Fibroblast of lung (primary cell): ENCODE data around the gene RGS3. TPM values are rescaled to one million over a fixed set of nuclear protein-coding genes. Genes with fewer than 3 reads are reported as not detected.
"Not testable (repeated sequence)": the region's sequence is repeated elsewhere in the genome, so short reads cannot be mapped to it uniquely, and the experiment has no call there.

Experiments used
- DNase-seq, 2 donors: peaks; one replicate each; pipeline versions ENCODE4 v3.0.0 to v3.0.0-alpha.2; 2010; ENCODE audit warnings: low read depth in 2 of 2
- H2AFZ ChIP-seq: 2 replicates; pipeline ENCODE4 v1.5.1; 2012; ENCODE audit warnings: low read length, control low read depth, inconsistent platforms
- H3K27ac ChIP-seq: 2 replicates; pipeline ENCODE4 v1.5.1; 2011; ENCODE audit warnings: low read length, control low read depth; ENCODE audit not compliant: insufficient read depth
- H3K27me3 ChIP-seq: 2 replicates; pipeline ENCODE4 v1.5.1; 2011; ENCODE audit warnings: mild to moderate bottlenecking, low read length; ENCODE audit not compliant: control insufficient read depth, insufficient read depth
- H3K36me3 ChIP-seq: 2 replicates; pipeline ENCODE4 v1.5.1; 2011; ENCODE audit warnings: low read length; ENCODE audit not compliant: control insufficient read depth, insufficient read depth
- H3K4me1 ChIP-seq: 2 replicates; pipeline ENCODE4 v1.5.1; 2011; ENCODE audit warnings: low read length; ENCODE audit not compliant: control insufficient read depth, insufficient read depth; ENCODE audit errors: extremely low read depth
- H3K4me2 ChIP-seq: 2 replicates; pipeline ENCODE4 v1.5.1; 2011; ENCODE audit warnings: low read length, control low read depth; ENCODE audit not compliant: insufficient read depth; ENCODE audit errors: extremely low read depth
- H3K4me3 ChIP-seq, 4 experiments: fragments of 200-600 bp in 1 of 4; sonication (generic) in 1 of 4; replicated peaks in 1 of 4; 2 replicates each; pipeline ENCODE4 v1.5.1; 2011 to 2016; ENCODE audit warnings: low read length in 4 of 4, low read depth in 3 of 4, mild to moderate bottlenecking in 3 of 4, control low read depth in 2 of 4, inconsistent platforms in 1 of 4, mixed read lengths in 1 of 4; ENCODE audit not compliant: insufficient read depth in 1 of 4; ENCODE audit errors: control extremely low read depth in 1 of 4
- H3K79me2 ChIP-seq: 2 replicates; pipeline ENCODE4 v1.5.1; 2012; ENCODE audit warnings: mild to moderate bottlenecking, low read length, inconsistent platforms; ENCODE audit not compliant: control insufficient read depth, insufficient read depth
- H3K9ac ChIP-seq: 2 replicates; pipeline ENCODE4 v1.5.1; 2011; ENCODE audit warnings: mild to moderate bottlenecking, low read length, control low read depth; ENCODE audit not compliant: insufficient read depth
- H3K9me3 ChIP-seq: 2 replicates; pipeline ENCODE4 v1.5.1; 2012; ENCODE audit warnings: low read depth, low read length; ENCODE audit not compliant: control insufficient read depth, insufficient read depth
- H4K20me1 ChIP-seq: 2 replicates; pipeline ENCODE4 v1.5.1; 2011; ENCODE audit warnings: low read length; ENCODE audit not compliant: control insufficient read depth, insufficient read depth; ENCODE audit errors: extremely low read depth
- CTCF ChIP-seq, 2 donors: IDR thresholded peaks in 1 of 2; conservative IDR thresholded peaks in 1 of 2; 1 replicate in 1 of 2; 2 replicates in 1 of 2; pipeline ENCODE4 v1.5.1; 2011 to 2012; ENCODE audit warnings: low read length in 2 of 2, control low read depth in 1 of 2, inconsistent platforms in 1 of 2, low read depth in 1 of 2, mild to moderate bottlenecking in 1 of 2
- EZH2 ChIP-seq: IDR thresholded peaks from 2 replicates; pipeline ENCODE4 v1.5.1; 2012; ENCODE audit warnings: low read length, control low read depth, mild to moderate bottlenecking; ENCODE audit errors: missing control alignments
- polyA plus RNA-seq, 2 donors: library from polyadenylated mRNA; depleted of rRNA in 1 of 2; stranded (reverse) in 1 of 2; unstranded in 1 of 2; fragments of >200 nt; gene quantifications; 2 replicates each; pipeline ENCODE4 v1.2.1, GENCODE V29; 2011 to 2012; ENCODE audit warnings: missing spikeins in 1 of 2
- total RNA-seq: library from RNA; depleted of rRNA; stranded (reverse); fragments of >200 nt; gene quantifications from 2 replicates; pipeline ENCODE4 v1.2.1, GENCODE V29; 2014

Gene RGS3
- total and polyA plus RNA-seq, 2 donors (not counting 1 experiment from before 2014, with no cell fraction given), result 48.1 to 74.3 TPM

GRCh38 chr9:113436728-113437515, 26.6 kb upstream of the RGS3 start:
- no peaks in the 10 kb centered on the region for H3K9me3 ChIP-seq
- no peaks in the 10 kb centered on the region for H3K36me3 ChIP-seq
- H4K20me1 ChIP-seq, result no peaks in the 10 kb centered on the region
- no peaks in the 10 kb centered on the region for H3K79me2 ChIP-seq
- H3K9ac ChIP-seq, result no peak overlapping the region
- H3K27ac ChIP-seq, result no peak overlapping the region
- no peaks in the 10 kb centered on the region for H3K4me1 ChIP-seq
- no peak overlapping the region for H3K4me3 ChIP-seq
- H3K27me3 ChIP-seq, result peaks cover 2% of the 10 kb centered on the region
- no peak overlapping the region for H2AFZ ChIP-seq
- DNase-seq, result peak in 1 of 2 donors; percentile 27
- no peak for TF ChIP-seq CTCF (conservative IDR thresholded peaks at IDR 0.05 in 1 of 2, IDR thresholded peaks at IDR 0.05 in 1 of 2; ENCODE audit: low read depth in 1 of 2, low read length in 2 of 2)
- no peak for TF ChIP-seq EZH2
- H3K4me2 ChIP-seq, result no peak overlapping the region

DNA sequence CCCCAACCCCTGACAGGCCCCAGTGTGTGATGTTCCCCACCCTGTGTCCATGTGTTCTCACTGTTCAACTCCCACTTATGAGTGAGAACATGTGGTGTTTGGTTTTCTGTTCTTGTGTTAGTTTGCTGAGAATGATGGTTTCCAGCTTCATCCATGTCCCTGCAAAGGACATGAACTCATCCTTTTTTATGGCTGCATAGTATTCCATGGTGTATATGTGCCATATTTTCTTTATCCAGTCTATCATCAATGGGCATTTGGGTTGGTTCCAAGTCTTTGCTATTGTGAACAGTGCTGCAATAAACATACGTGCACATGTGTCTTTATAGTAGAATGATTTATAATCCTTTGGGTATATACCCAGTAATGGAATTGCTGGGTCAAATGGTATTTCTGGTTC, 25.8 kb upstream of the RGS3 start:
- not testable (repeated sequence) for H3K27ac ChIP-seq, H3K4me2 ChIP-seq, H3K9me3 ChIP-seq, H3K36me3 ChIP-seq, DNase-seq, H3K27me3 ChIP-seq, H3K79me2 ChIP-seq, H3K4me3 ChIP-seq, H3K4me1 ChIP-seq, H4K20me1 ChIP-seq, H3K9ac ChIP-seq, H2AFZ ChIP-seq

DNA sequence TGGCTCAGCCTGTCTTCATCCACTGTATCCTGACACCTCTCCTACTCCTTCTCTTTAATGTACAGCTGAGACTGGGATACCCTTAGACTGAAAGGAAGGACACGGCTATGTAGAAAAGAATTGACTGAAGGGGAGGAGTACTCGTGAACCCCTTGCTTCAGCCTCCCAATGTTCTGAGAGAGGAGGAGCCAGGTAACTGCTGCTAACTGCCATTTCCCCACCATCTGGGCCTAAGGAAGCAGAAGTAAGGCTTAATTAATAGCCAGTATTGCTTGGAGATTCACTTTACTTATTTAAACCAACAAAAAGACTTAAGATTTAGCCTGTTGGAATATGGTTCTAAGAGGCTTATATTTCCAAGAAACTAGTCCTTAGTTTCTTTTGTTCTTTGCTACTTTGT, 18.8 kb upstream of the RGS3 start:
- DNase-seq, result no peak
- no peak overlapping the region for H3K4me2 ChIP-seq
- no peaks in the 10 kb centered on the region for H3K36me3 ChIP-seq
- no peak overlapping the region for H2AFZ ChIP-seq
- no peaks in the 10 kb centered on the region for H3K79me2 ChIP-seq
- no peaks in the 10 kb centered on the region for H4K20me1 ChIP-seq
- H3K27ac ChIP-seq, result no peak overlapping the region
- H3K4me1 ChIP-seq, result no peaks in the 10 kb centered on the region
- no peaks in the 10 kb centered on the region for H3K9me3 ChIP-seq
- no peak overlapping the region for H3K9ac ChIP-seq
- TF ChIP-seq EZH2 (no peak), CTCF (conservative IDR thresholded peaks at IDR 0.05 in 1 of 2, IDR thresholded peaks at IDR 0.05 in 1 of 2; ENCODE audit: low read depth in 1 of 2, low read length in 2 of 2) (no peak)
- no peaks in the 10 kb centered on the region for H3K27me3 ChIP-seq
- no peak overlapping the region for H3K4me3 ChIP-seq
